Neural progenitor cell (in vitro differentiated cells): ENCODE measurements around the gene GRIK3. TPM values are rescaled to one million over a fixed set of nuclear protein-coding genes. Genes with fewer than 3 reads are reported as not detected.

Experiments used
- DNase-seq: peaks from one replicate; pipeline ENCODE4 v3.0.0-alpha.2; 2016; ENCODE audit warnings: low spot score
- H2AFZ ChIP-seq: fragments of 200-600 bp; sonication (generic); replicated peaks from 2 replicates; pipeline ENCODE4 v1.6.1; 2016; ENCODE audit warnings: antibody characterized with exemption
- H3F3A ChIP-seq: fragments of 200-600 bp; sonication (generic); 2 replicates; pipeline ENCODE4 v1.6.1; 2016; ENCODE audit warnings: antibody characterized with exemption, low read depth
- H3K27ac ChIP-seq: fragments of 200-600 bp; sonication (generic); 2 replicates; pipeline ENCODE4 v1.5.1; 2016; ENCODE audit warnings: mild to moderate bottlenecking
- H3K27me3 ChIP-seq: fragments of 200-600 bp; sonication (generic); 2 replicates; pipeline ENCODE4 v1.6.1; 2016; ENCODE audit warnings: mild to moderate bottlenecking, moderate library complexity
- H3K36me3 ChIP-seq: fragments of 200-600 bp; sonication (generic); 2 replicates; pipeline ENCODE4 v1.5.1; 2016
- H3K4me1 ChIP-seq: fragments of 200-600 bp; sonication (generic); 2 replicates; pipeline ENCODE4 v1.6.1; 2016; ENCODE audit warnings: mixed run types
- H3K4me2 ChIP-seq: fragments of 200-600 bp; sonication (generic); 2 replicates; pipeline ENCODE4 v1.6.1; 2016
- H3K4me3 ChIP-seq: fragments of 200-600 bp; sonication (generic); 2 replicates; pipeline ENCODE4 v1.5.1; 2016
- H3K79me2 ChIP-seq: fragments of 200-600 bp; sonication (generic); 2 replicates; pipeline ENCODE4 v1.6.1; 2016; ENCODE audit warnings: low read depth
- H3K9ac ChIP-seq: fragments of 200-600 bp; sonication (generic); 2 replicates; pipeline ENCODE4 v1.6.1; 2016
- H3K9me3 ChIP-seq: fragments of 200-600 bp; sonication (generic); 2 replicates; pipeline ENCODE4 v1.5.1; 2016; ENCODE audit warnings: low read depth
- H4K20me1 ChIP-seq: fragments of 200-600 bp; sonication (generic); 2 replicates; pipeline ENCODE4 v1.6.1; 2016; ENCODE audit warnings: low read depth
- H3K27ac Mint-ChIP-seq: 3 replicates; pipeline ENCODE4 v1.8.0; 2021; ENCODE audit warnings: mixed read lengths
- H3K27me3 Mint-ChIP-seq: 2 replicates; pipeline ENCODE4 v1.8.0; 2022; ENCODE audit warnings: low read depth, mild to moderate bottlenecking, inconsistent platforms, moderate library complexity, mixed read lengths; ENCODE audit not compliant: insufficient read depth
- H3K36me3 Mint-ChIP-seq: 3 replicates; pipeline ENCODE4 v1.8.0; 2021; ENCODE audit warnings: mixed read lengths
- H3K4me1 Mint-ChIP-seq: 3 replicates; pipeline ENCODE4 v1.8.0; 2021; ENCODE audit warnings: mixed read lengths
- H3K4me3 Mint-ChIP-seq: 3 replicates; pipeline ENCODE4 v1.8.0; 2021; ENCODE audit warnings: mild to moderate bottlenecking, moderate library complexity, mixed read lengths
- H3K9me3 Mint-ChIP-seq: 3 replicates; pipeline ENCODE4 v1.8.0; 2020; ENCODE audit warnings: mixed read lengths
- CTCF ChIP-seq: fragments of 200-600 bp; sonication (generic); IDR thresholded peaks from 2 replicates; pipeline ENCODE4 v1.5.1; 2017; ENCODE audit warnings: antibody characterized with exemption, mild to moderate bottlenecking
- EZH2 ChIP-seq: fragments of 200-600 bp; sonication (generic); IDR thresholded peaks from 2 replicates; pipeline ENCODE4 v1.6.1; 2017; ENCODE audit warnings: antibody characterized with exemption, mild to moderate bottlenecking, moderate library complexity
- EZH2phosphoT487 ChIP-seq: fragments of 200-600 bp; sonication (generic); IDR thresholded peaks from 2 replicates; pipeline ENCODE4 v1.6.1; 2017; ENCODE audit warnings: antibody characterized with exemption
- total RNA-seq: library from RNA; depleted of rRNA; stranded (reverse); fragments of >200 nt; gene quantifications from 2 replicates; pipeline ENCODE4 v1.2.3, GENCODE V29; 2015; ENCODE audit warnings: low replicate concordance

GRIK3 gene
- total RNA-seq, 1 donor from 2014 or later: 1.7 TPM

GRCh38 chr1:36853638-36854037, 180.7 kb downstream of the GRIK3 start:
- Histone ChIP-seq H3K9ac (no peak overlapping the region), H3K36me3 (no peaks in the 10 kb centered on the region), H3K9me3 (no peaks in the 10 kb centered on the region), H4K20me1 (no peaks in the 10 kb centered on the region), H3F3A (peaks cover 4% of the 10 kb centered on the region), H3K4me3 (no peak overlapping the region), H3K27ac (no peak overlapping the region), H3K4me2 (no peak overlapping the region), H3K4me1 (peaks cover 16% of the 10 kb centered on the region), H3K27me3 (no peaks in the 10 kb centered on the region), H2AFZ (no peak overlapping the region), H3K79me2 (no peaks in the 10 kb centered on the region)
- no peak overlapping the region for H3K27ac Mint-ChIP-seq
- no peak for DNase-seq
- H3K4me3 Mint-ChIP-seq: no peak overlapping the region
- TF ChIP-seq EZH2 (no peak), EZH2phosphoT487 (no peak), CTCF (no peak)
- no peaks in the 10 kb centered on the region for H3K36me3 Mint-ChIP-seq
- no peaks in the 10 kb centered on the region for H3K9me3 Mint-ChIP-seq
- H3K4me1 Mint-ChIP-seq: peaks cover 29% of the 10 kb centered on the region
- peaks cover 26% of the 10 kb centered on the region for H3K27me3 Mint-ChIP-seq

GRCh38 chr1:36852586-36852985, 181.7 kb downstream of the GRIK3 start:
- no peaks in the 10 kb centered on the region for H3K9me3 Mint-ChIP-seq
- H3K36me3 Mint-ChIP-seq: no peaks in the 10 kb centered on the region
- no peak for DNase-seq
- Histone ChIP-seq H2AFZ (no peak overlapping the region), H3K27ac (no peak overlapping the region), H3K79me2 (no peaks in the 10 kb centered on the region), H3K4me3 (no peak overlapping the region), H3K27me3 (no peaks in the 10 kb centered on the region), H3K36me3 (no peaks in the 10 kb centered on the region), H3K9ac (no peak overlapping the region), H3K4me1 (peaks cover 20% of the 10 kb centered on the region), H3K9me3 (no peaks in the 10 kb centered on the region), H3K4me2 (no peak overlapping the region), H4K20me1 (no peaks in the 10 kb centered on the region), H3F3A (peaks cover 10% of the 10 kb centered on the region)
- H3K27me3 Mint-ChIP-seq: peaks cover 22% of the 10 kb centered on the region
- H3K27ac Mint-ChIP-seq: no peak overlapping the region
- H3K4me1 Mint-ChIP-seq: peaks cover 33% of the 10 kb centered on the region
- no peak overlapping the region for H3K4me3 Mint-ChIP-seq
- TF ChIP-seq CTCF (no peak), EZH2 (no peak), EZH2phosphoT487 (no peak)

DNA sequence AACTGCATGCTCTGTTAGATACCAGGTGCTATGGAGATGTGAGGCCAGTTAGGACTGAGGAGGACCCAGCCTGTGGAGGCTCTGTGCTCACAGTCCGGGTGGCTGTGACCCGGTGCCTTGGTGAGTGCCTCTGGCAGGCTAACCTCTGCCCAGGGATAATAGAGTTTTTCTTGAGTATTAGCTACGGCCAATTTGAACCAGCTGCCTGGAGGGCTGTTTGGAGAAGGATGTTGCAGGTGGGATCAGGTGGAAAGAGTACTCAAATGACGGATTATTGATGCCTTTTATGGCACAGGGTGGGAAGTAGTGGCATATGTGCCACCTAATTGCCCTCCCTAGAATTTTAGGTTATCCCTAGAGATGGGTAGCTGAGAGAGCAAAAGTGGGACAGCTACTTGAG, 182.7 kb downstream of the GRIK3 start:
- Mint-ChIP-seq H3K27me3 (peaks cover 22% of the 10 kb centered on the region), H3K4me1 (peaks cover 40% of the 10 kb centered on the region)
- no peaks in the 10 kb centered on the region for H3K9me3 ChIP-seq

More for the DNA sequence above, 182.7 kb downstream of the GRIK3 start:
- TF ChIP-seq EZH2phosphoT487 (no peak), EZH2 (no peak), CTCF (no peak)
- H3K27me3 ChIP-seq: no peaks in the 10 kb centered on the region
- H3K79me2 ChIP-seq: no peaks in the 10 kb centered on the region
- no peak overlapping the region for H3K9ac ChIP-seq
- DNase-seq: no peak
- H3K9me3 Mint-ChIP-seq: no peaks in the 10 kb centered on the region
- peaks cover 24% of the 10 kb centered on the region for H3K4me1 ChIP-seq
- H3K36me3 ChIP-seq: no peaks in the 10 kb centered on the region
- no peak overlapping the region for H3K4me3 Mint-ChIP-seq
- peak overlapping the region; percentile 42 for H3K4me2 ChIP-seq
- H3K27ac Mint-ChIP-seq: no peak overlapping the region
- peaks cover 19% of the 10 kb centered on the region for H3F3A ChIP-seq
- H3K4me3 ChIP-seq: no peak overlapping the region
- H4K20me1 ChIP-seq: no peaks in the 10 kb centered on the region
- no peak overlapping the region for H3K27ac ChIP-seq
- no peaks in the 10 kb centered on the region for H3K36me3 Mint-ChIP-seq
- no peak overlapping the region for H2AFZ ChIP-seq
